Gastroesophageal sphincter (tissue), 3 donors: ENCODE results near the gene XRCC3.

Experiments used
- CTCF ChIP-seq, 4 experiments: fragments of 200-600 bp in 2 of 4; fragments of 450-650 bp in 2 of 4; sonication (generic) in 1 of 4; IDR thresholded peaks; one replicate each; pipeline ENCODE4 v1.5.1; 2017 to 2019; ENCODE audit warnings: antibody characterized with exemption in 4 of 4, mild to moderate bottlenecking in 2 of 4, moderate library complexity in 2 of 4
- POLR2A ChIP-seq, 2 donors: fragments of 450-650 bp; IDR thresholded peaks; one replicate each; pipeline ENCODE4 v1.6.1; 2017; ENCODE audit warnings: antibody characterized with exemption in 2 of 2, mild to moderate bottlenecking in 2 of 2, moderate library complexity in 1 of 2

GRCh38 chr14:103733651-103734050 is 18.4 kb upstream of the XRCC3 start:
- TF ChIP-seq CTCF (IDR thresholded peaks at IDR 0.05): no peak
- TF ChIP-seq POLR2A (IDR thresholded peaks at IDR 0.05): no peak
